PFSK-1 (cell line): Measurements from ENCODE around the gene ZNF428.

Experiments used
- FOXP2 ChIP-seq: optimal IDR thresholded peaks from 2 replicates; pipeline ENCODE3; 2011; ENCODE audit warnings: borderline replicate concordance, control low read depth, inconsistent platforms; ENCODE audit not compliant: insufficient read depth; ENCODE audit errors: extremely low read length, extremely low read depth
- POLR2AphosphoS5 ChIP-seq: IDR thresholded peaks from 2 replicates; pipeline ENCODE4 v1.6.1; 2012; ENCODE audit warnings: low read depth, mild to moderate bottlenecking, control low read depth, low read length, moderate library complexity
- REST ChIP-seq, 2 experiments: IDR thresholded peaks; 2 replicates each; pipeline versions ENCODE4 v1.6.1 to v1.8.0; 2011 to 2012; ENCODE audit warnings: low read depth in 2 of 2, low read length in 2 of 2, control low read depth in 1 of 2, inconsistent platforms in 1 of 2, mild to moderate bottlenecking in 1 of 2, moderate library complexity in 1 of 2; ENCODE audit not compliant: insufficient read depth in 1 of 2
- SIN3A ChIP-seq: IDR thresholded peaks from 2 replicates; pipeline ENCODE4 v1.6.1; 2012; ENCODE audit warnings: mild to moderate bottlenecking, low read length, moderate library complexity, borderline replicate concordance; ENCODE audit not compliant: insufficient read depth
- TAF1 ChIP-seq: IDR thresholded peaks from 2 replicates; pipeline ENCODE4 v1.6.1; 2012; ENCODE audit warnings: low read length, control low read depth, borderline replicate concordance; ENCODE audit not compliant: insufficient read depth

Gene ZNF428

GRCh38 chr19:43648633-43649032 is 29.2 kb upstream of the ZNF428 start:
- no peak for TF ChIP-seq TAF1
- no peak for TF ChIP-seq POLR2AphosphoS5
- no peak for TF ChIP-seq SIN3A
- no peak for TF ChIP-seq REST (IDR thresholded peaks at IDR 0.05; ENCODE audit: insufficient read depth in 1 of 2, low read depth in 2 of 2, low read length in 2 of 2)

- TF ChIP-seq POLR2AphosphoS5 (no peak), REST (IDR thresholded peaks at IDR 0.05; ENCODE audit: insufficient read depth in 1 of 2, low read depth in 2 of 2, low read length in 2 of 2) (no peak), FOXP2 (no peak), SIN3A (no peak), TAF1 (no peak)
These were observed 24.8 kb upstream of the ZNF428 start for GRCh38 chr19:43644181-43644580.

- TF ChIP-seq POLR2AphosphoS5 (no peak), FOXP2 (no peak)
These were observed 23.9 kb upstream of the ZNF428 start for GRCh38 chr19:43643326-43643725.

- TF ChIP-seq TAF1, result no peak
- TF ChIP-seq REST (IDR thresholded peaks at IDR 0.05; ENCODE audit: insufficient read depth in 1 of 2, low read depth in 2 of 2, low read length in 2 of 2), result no peak
- TF ChIP-seq SIN3A, result no peak
- TF ChIP-seq FOXP2, result no peak
- no peak for TF ChIP-seq POLR2AphosphoS5
These were observed 23.1 kb upstream of the ZNF428 start for GRCh38 chr19:43642531-43642930.

- TF ChIP-seq POLR2AphosphoS5, result no peak
- TF ChIP-seq TAF1, result no peak
- no peak for TF ChIP-seq REST (IDR thresholded peaks at IDR 0.05; ENCODE audit: insufficient read depth in 1 of 2, low read depth in 2 of 2, low read length in 2 of 2)
- TF ChIP-seq SIN3A, result no peak
- TF ChIP-seq FOXP2, result no peak
These were observed 21.9 kb upstream of the ZNF428 start for GRCh38 chr19:43641333-43641732.

GRCh38 chr19:43640424-43640757 is 21.0 kb upstream of the ZNF428 start:
- TF ChIP-seq TAF1 (no peak), REST (IDR thresholded peaks at IDR 0.05; ENCODE audit: insufficient read depth in 1 of 2, low read depth in 2 of 2, low read length in 2 of 2) (no peak), SIN3A (no peak), POLR2AphosphoS5 (no peak), FOXP2 (no peak)
